GM12801 (cell line): Measurements from ENCODE around the gene PPP2R2B.

ENCODE experiments used
- CTCF ChIP-seq: IDR thresholded peaks from one replicate; pipeline ENCODE4 v1.5.1; 2011; ENCODE audit warnings: control low read depth; ENCODE audit not compliant: insufficient read length; ENCODE audit errors: extremely low read depth

The PPP2R2B gene

GRCh38 chr5:146909255-146910068 lies 30.9 kb upstream of the PPP2R2B start:
- TF ChIP-seq CTCF, result no peak

- TF ChIP-seq CTCF, result no peak
Measured at GRCh38 chr5:146906803-146907202, 28.2 kb upstream of the PPP2R2B start.

- no peak for TF ChIP-seq CTCF
Measured at GRCh38 chr5:146904890-146905289, 26.3 kb upstream of the PPP2R2B start.

- no peak for TF ChIP-seq CTCF
Measured at GRCh38 chr5:146903789-146904188, 25.2 kb upstream of the PPP2R2B start.

GRCh38 chr5:146902471-146902870 lies 23.9 kb upstream of the PPP2R2B start:
- TF ChIP-seq CTCF, result no peak

- TF ChIP-seq CTCF, result no peak
Measured at GRCh38 chr5:146897061-146897460, 18.5 kb upstream of the PPP2R2B start.

GRCh38 chr5:146894753-146895521 lies 16.4 kb upstream of the PPP2R2B start:
- no peak for TF ChIP-seq CTCF
